ENCODE data around the gene EXOSC5. TPM values are rescaled to one million over a fixed set of nuclear protein-coding genes. Genes with fewer than 3 reads are reported as not detected.
A peak's percentile ranks its signal among the peaks of the same experiment; 100 is the strongest.

EXOSC5 gene
- total and polyA plus RNA-seq, 2 of the 13 experiments (the other 11 are each of a cell fraction or from before 2014, with no cell fraction given) = 24.1 to 26.5 TPM

DNA sequence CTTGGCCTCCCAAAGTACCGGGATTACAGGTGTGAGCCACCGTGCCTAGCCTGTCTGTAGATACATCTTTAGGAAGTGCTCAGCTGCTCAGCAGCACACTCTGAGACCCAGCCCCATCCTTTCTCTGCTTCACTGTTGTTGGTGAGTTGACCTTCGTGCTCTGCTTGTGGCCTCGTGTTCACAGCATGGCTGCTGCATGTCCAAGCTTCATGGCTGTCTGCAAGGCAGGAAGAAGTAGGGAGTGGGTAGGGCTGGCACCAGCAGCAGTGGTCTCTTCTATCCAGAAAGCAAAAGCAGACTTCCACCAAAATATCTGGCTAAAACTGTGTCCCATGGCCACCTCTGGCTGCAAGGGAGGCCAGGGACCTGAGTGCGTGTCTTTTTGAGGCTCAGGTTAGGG lies 15.8 kb upstream of the EXOSC5 start (continued):
- TF ChIP-seq, protein P1, sequence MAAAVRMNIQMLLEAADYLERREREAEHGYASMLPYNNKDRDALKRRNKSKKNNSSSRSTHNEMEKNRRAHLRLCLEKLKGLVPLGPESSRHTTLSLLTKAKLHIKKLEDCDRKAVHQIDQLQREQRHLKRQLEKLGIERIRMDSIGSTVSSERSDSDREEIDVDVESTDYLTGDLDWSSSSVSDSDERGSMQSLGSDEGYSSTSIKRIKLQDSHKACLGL (CRISPR knock-in tag; IDR thresholded peaks at IDR 0.05) = 0 out of 2 replicates have a peak, but pooled peaks have one; percentile 31
- TF ChIP-seq, protein P2, sequence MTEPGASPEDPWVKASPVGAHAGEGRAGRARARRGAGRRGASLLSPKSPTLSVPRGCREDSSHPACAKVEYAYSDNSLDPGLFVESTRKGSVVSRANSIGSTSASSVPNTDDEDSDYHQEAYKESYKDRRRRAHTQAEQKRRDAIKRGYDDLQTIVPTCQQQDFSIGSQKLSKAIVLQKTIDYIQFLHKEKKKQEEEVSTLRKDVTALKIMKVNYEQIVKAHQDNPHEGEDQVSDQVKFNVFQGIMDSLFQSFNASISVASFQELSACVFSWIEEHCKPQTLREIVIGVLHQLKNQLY (CRISPR knock-in tag; IDR thresholded peaks at IDR 0.05) = peak; percentile 80; the same call in 1 of the 2 replicates
- TF ChIP-seq ZNF12 (CRISPR knock-in tag; IDR thresholded peaks at IDR 0.05) = no peak
- peak; percentile 24; the same call in 1 of the 2 replicates for TF ChIP-seq GABPB1 (CRISPR knock-in tag; IDR thresholded peaks at IDR 0.05)
- TF ChIP-seq, protein P3, sequence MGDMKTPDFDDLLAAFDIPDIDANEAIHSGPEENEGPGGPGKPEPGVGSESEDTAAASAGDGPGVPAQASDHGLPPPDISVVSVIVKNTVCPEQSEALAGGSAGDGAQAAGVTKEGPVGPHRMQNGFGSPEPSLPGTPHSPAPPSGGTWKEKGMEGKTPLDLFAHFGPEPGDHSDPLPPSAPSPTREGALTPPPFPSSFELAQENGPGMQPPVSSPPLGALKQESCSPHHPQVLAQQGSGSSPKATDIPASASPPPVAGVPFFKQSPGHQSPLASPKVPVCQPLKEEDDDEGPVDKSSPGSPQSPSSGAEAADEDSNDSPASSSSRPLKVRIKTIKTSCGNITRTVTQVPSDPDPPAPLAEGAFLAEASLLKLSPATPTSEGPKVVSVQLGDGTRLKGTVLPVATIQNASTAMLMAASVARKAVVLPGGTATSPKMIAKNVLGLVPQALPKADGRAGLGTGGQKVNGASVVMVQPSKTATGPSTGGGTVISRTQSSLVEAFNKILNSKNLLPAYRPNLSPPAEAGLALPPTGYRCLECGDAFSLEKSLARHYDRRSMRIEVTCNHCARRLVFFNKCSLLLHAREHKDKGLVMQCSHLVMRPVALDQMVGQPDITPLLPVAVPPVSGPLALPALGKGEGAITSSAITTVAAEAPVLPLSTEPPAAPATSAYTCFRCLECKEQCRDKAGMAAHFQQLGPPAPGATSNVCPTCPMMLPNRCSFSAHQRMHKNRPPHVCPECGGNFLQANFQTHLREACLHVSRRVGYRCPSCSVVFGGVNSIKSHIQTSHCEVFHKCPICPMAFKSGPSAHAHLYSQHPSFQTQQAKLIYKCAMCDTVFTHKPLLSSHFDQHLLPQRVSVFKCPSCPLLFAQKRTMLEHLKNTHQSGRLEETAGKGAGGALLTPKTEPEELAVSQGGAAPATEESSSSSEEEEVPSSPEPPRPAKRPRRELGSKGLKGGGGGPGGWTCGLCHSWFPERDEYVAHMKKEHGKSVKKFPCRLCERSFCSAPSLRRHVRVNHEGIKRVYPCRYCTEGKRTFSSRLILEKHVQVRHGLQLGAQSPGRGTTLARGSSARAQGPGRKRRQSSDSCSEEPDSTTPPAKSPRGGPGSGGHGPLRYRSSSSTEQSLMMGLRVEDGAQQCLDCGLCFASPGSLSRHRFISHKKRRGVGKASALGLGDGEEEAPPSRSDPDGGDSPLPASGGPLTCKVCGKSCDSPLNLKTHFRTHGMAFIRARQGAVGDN (CRISPR knock-in tag; IDR thresholded peaks at IDR 0.05) = peak; percentile 85

DNA sequence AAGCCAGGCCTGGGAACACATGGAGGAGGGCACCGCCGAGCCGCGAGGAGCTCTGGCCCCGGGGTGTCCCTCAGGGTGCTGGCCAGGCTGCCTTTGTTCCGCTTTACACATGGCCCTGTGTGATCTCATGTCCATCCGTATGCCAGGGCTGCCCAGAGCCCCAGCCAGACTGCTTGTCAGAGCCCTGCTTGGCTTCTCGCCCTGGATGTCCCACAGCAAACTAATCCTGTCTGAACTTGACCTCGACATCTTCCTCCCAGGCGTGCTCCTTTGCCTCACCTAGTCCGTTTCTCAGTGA lies 14.8 kb upstream of the EXOSC5 start:
- POLR2A ChIA-PET = interaction anchor here (0.8 kb wide), 1 partner anchor 15 kb away, joined by 5 read pairs; the partner anchor contains the start of gene B3GNT8
- Histone ChIP-seq H3K27me3 (ENCODE audit: control insufficient read depth in 1 of 2, insufficient read depth in 2 of 2, low read length in 2 of 2) (no peaks in the 10 kb centered on the region), H3K4me1 (ENCODE audit: insufficient read depth, low read length) (peaks cover 30% of the 10 kb centered on the region), H3K79me2 (ENCODE audit: insufficient read depth, low read length) (no peaks in the 10 kb centered on the region), H2AFZ (ENCODE audit: low read length) (no peak overlapping the region), H3K27ac (ENCODE audit: extremely low read length, insufficient read depth, low read length) (no peak overlapping the region), H3K9me3 (ENCODE audit: low read length) (no peaks in the 10 kb centered on the region), H3K36me3 (replicated peaks in 1 of 2; ENCODE audit: control insufficient read depth in 1 of 2, insufficient read depth in 2 of 2, low read length in 2 of 2) (peaks cover 7 to 15% of the 10 kb centered on the region in 2 experiments; a peak in 4 of 5 replicates), H3K4me2 (ENCODE audit: low read depth, low read length) (no peak overlapping the region), H4K20me1 (ENCODE audit: insufficient read depth, low read length) (no peaks in the 10 kb centered on the region), H3K9ac (ENCODE audit: insufficient read depth, low read depth, low read length) (no peak overlapping the region), H3K4me3 (replicated peaks in 1 of 3; ENCODE audit: insufficient read depth in 1 of 3, low read depth in 2 of 3, low read length in 3 of 3) (no peak overlapping the region)
- in situ Hi-C loops (cut with HindIII; ENCODE audit: extremely low pct_ligation_motif_present, low pct_unique_long_range_greater_than_20kb) = no loop called here
- CTCF ChIA-PET (ENCODE audit: low intra/inter-chr PET ratio, low total read pairs) = no interaction called here
- BruUV-seq (replicated peaks) = no TSS peak
- no peak for ATAC-seq
- FAIRE-seq = no peak
- intact Hi-C loops (cut with micrococcal nuclease; ENCODE audit: unreplicated experiment) = no loop called here
- no peak for TF ChIP-seq NRL (CRISPR knock-in tag; IDR thresholded peaks at IDR 0.05; ENCODE audit: borderline replicate concordance)
- TF ChIP-seq, protein P4, sequence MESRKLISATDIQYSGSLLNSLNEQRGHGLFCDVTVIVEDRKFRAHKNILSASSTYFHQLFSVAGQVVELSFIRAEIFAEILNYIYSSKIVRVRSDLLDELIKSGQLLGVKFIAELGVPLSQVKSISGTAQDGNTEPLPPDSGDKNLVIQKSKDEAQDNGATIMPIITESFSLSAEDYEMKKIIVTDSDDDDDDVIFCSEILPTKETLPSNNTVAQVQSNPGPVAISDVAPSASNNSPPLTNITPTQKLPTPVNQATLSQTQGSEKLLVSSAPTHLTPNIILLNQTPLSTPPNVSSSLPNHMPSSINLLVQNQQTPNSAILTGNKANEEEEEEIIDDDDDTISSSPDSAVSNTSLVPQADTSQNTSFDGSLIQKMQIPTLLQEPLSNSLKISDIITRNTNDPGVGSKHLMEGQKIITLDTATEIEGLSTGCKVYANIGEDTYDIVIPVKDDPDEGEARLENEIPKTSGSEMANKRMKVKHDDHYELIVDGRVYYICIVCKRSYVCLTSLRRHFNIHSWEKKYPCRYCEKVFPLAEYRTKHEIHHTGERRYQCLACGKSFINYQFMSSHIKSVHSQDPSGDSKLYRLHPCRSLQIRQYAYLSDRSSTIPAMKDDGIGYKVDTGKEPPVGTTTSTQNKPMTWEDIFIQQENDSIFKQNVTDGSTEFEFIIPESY (CRISPR knock-in tag; IDR thresholded peaks at IDR 0.05) = 0 out of 2 replicates have a peak, but pooled peaks have one; percentile 17
- TF ChIP-seq FOXK1 (CRISPR knock-in tag; IDR thresholded peaks at IDR 0.05; ENCODE audit: borderline replicate concordance, low read depth) = no peak
- TF ChIP-seq, protein P5, sequence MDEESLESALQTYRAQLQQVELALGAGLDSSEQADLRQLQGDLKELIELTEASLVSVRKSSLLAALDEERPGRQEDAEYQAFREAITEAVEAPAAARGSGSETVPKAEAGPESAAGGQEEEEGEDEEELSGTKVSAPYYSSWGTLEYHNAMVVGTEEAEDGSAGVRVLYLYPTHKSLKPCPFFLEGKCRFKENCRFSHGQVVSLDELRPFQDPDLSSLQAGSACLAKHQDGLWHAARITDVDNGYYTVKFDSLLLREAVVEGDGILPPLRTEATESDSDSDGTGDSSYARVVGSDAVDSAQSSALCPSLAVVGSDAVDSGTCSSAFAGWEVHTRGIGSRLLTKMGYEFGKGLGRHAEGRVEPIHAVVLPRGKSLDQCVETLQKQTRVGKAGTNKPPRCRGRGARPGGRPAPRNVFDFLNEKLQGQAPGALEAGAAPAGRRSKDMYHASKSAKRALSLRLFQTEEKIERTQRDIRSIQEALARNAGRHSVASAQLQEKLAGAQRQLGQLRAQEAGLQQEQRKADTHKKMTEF (CRISPR knock-in tag; IDR thresholded peaks at IDR 0.05) = no peak
- DNase-seq (ENCODE audit: low spot score) = no peak
- WGBS (ENCODE audit: low lambda C conversion rate) = 57% methylated on average over 5 of the region's 11 CpGs
